AG04450 (cell line): Measurements from ENCODE around the gene WDPCP. TPM values are rescaled to one million over a fixed set of nuclear protein-coding genes. Genes with fewer than 3 reads are reported as not detected.
"Not testable (repeated sequence)": the region's sequence is repeated elsewhere in the genome, so short reads cannot be mapped to it uniquely, and the experiment has no call there.

Source experiments
- CTCF ChIA-PET: fragments of 300-600, 350-600 bp; formaldehyde crosslinking; extraction: SDS; loops from one replicate; lab custom pipeline; 2022; ENCODE audit warnings: antibody characterized with exemption, inconsistent platforms; lab: Charles Lee
- POLR2A ChIA-PET: fragments of 350-600 bp; formaldehyde crosslinking; extraction: SDS; loops from one replicate; lab custom pipeline; 2021; ENCODE audit warnings: antibody characterized with exemption, inconsistent platforms; lab: Yijun Ruan, JAX
- DNase-seq: peaks from one replicate; pipeline ENCODE4 v3.0.0-alpha.2; 2011; ENCODE audit warnings: low read depth, low spot score
- H3K27ac ChIP-seq: one replicate; pipeline ENCODE4 v1.5.1; 2012; ENCODE audit warnings: low read depth, low read length, control low read depth
- H3K27me3 ChIP-seq: one replicate; pipeline ENCODE4 v1.6.0; 2012; ENCODE audit warnings: low read length; ENCODE audit not compliant: control insufficient read depth, insufficient read depth
- H3K4me3 ChIP-seq: 2 replicates; pipeline ENCODE4 v1.5.1; 2011; ENCODE audit warnings: mild to moderate bottlenecking, low read depth, low read length, control low read depth
- H3K9me3 ChIP-seq: 2 replicates; pipeline ENCODE4 v1.5.1; 2012; ENCODE audit warnings: low read length; ENCODE audit not compliant: control insufficient read depth, insufficient read depth
- polyA plus RNA-seq: library from polyadenylated mRNA; depleted of rRNA; stranded (reverse); fragments of >200 nt; gene quantifications from 2 replicates; pipeline ENCODE4 v1.2.3, GENCODE V29; 2011
- TF ChIP-seq, protein P1 (sequence below): IDR thresholded peaks from 2 replicates; pipeline ENCODE4 v1.5.1; 2011; ENCODE audit warnings: low read depth, low read length, control low read depth, inconsistent platforms

WDPCP gene
- polyA plus RNA-seq, 1 experiment: 4.7 TPM

DNA sequence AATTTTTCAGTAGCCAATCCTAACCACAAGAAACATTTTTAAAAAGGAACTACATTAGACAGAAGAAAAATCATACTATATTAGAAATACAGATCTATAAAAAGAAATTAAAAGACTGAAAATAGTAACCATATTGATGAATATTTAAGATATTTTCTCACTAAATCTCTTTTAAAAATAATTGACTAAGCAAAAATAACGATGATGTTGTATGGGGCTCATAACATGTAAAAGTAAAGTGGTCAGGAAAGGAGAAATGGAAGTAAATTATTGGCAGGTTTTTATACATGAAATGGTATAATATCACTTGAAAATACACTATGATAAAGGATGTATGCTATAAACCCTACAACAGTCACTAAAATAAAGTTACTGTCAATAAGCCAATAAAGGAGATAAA lies 5.4 kb downstream of the WDPCP start:
- ChIA-PET CTCF (no interaction called here), POLR2A (no interaction called here)
- DNase-seq: no peak
- H3K27ac ChIP-seq: no peak overlapping the region
- H3K9me3 ChIP-seq: no peaks in the 10 kb centered on the region; the same call in 1 of the 2 replicates
- no peaks in the 10 kb centered on the region for H3K27me3 ChIP-seq
- H3K4me3 ChIP-seq: no peak overlapping the region
- TF ChIP-seq, protein P1, sequence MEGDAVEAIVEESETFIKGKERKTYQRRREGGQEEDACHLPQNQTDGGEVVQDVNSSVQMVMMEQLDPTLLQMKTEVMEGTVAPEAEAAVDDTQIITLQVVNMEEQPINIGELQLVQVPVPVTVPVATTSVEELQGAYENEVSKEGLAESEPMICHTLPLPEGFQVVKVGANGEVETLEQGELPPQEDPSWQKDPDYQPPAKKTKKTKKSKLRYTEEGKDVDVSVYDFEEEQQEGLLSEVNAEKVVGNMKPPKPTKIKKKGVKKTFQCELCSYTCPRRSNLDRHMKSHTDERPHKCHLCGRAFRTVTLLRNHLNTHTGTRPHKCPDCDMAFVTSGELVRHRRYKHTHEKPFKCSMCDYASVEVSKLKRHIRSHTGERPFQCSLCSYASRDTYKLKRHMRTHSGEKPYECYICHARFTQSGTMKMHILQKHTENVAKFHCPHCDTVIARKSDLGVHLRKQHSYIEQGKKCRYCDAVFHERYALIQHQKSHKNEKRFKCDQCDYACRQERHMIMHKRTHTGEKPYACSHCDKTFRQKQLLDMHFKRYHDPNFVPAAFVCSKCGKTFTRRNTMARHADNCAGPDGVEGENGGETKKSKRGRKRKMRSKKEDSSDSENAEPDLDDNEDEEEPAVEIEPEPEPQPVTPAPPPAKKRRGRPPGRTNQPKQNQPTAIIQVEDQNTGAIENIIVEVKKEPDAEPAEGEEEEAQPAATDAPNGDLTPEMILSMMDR: no peak

DNA sequence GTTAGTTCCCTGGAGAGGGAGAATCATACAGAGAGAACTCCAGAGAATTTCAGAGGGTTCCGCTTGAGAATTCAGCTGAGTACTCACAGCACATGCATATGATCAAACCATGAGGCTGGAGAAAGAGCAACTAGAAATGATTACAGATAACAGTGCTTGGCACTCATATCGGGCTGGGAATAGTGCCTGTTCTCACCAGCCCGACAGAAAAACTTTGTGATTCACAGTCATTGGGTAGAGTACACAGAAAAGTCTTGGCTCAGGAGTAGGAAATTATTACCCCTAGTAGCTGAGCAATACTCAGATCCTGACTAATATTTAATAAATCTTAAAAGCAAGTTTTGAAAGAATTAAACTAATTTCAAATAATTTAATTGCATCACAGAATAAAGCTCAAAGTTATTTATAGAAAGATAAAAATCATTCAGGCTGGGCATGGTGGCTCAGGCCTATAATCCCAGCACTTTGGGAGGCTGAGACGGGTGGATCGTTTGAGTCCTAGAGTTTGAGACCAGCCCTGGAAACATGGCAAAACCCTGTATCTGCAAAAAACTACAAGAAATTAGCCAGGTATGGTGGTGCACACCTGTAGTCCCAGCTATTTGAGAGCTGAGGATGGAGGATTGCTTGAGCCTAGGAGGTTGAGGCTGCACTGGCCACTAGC lies 6.8 kb downstream of the WDPCP start:
- Histone ChIP-seq H3K27ac (no peak overlapping the region), H3K4me3 (no peak overlapping the region), H3K27me3 (no peaks in the 10 kb centered on the region), H3K9me3 (no peaks in the 10 kb centered on the region)
- TF ChIP-seq, protein P1: no peak
- no peak for DNase-seq
- ChIA-PET CTCF (no interaction called here), POLR2A (no interaction called here)

DNA sequence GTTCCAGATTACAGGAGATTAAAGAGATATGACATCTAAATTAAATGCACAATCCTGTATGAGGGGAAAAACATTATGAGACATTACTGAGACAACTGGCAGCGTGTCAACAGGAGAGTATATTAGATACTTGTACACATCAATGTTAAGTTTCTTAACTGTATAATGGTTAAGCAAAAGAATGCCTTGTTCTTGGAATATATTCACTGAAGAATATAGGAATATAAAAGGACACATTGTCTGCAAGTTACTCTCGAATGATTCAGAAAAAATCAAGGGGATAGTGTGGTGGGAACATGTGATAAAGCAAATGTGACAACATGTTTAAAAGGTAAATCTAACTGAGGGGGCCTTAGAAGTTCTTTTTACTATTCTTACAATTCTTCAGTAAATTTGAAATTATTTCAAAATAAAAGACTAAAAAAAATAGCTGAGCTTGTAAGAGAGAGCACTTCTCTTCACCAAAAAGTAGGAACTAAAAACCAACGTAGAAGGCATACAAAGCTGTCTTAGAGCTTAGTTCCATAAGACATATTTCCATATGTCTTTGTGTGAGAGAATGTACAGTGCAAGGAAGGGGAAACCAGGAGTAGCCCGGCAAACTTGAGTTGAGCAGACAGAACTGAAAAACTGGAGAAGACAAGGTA lies 7.5 kb downstream of the WDPCP start:
- Histone ChIP-seq H3K27me3 (no peaks in the 10 kb centered on the region), H3K9me3 (no peaks in the 10 kb centered on the region), H3K27ac (no peak overlapping the region), H3K4me3 (no peak overlapping the region)
- TF ChIP-seq, protein P1: no peak
- ChIA-PET POLR2A (interaction anchor here (0.5 kb wide), 1 partner anchor 261 kb away, joined by 6 read pairs; the partner anchor contains the start of gene UGP2), CTCF (no interaction called here)
- no peak for DNase-seq

DNA sequence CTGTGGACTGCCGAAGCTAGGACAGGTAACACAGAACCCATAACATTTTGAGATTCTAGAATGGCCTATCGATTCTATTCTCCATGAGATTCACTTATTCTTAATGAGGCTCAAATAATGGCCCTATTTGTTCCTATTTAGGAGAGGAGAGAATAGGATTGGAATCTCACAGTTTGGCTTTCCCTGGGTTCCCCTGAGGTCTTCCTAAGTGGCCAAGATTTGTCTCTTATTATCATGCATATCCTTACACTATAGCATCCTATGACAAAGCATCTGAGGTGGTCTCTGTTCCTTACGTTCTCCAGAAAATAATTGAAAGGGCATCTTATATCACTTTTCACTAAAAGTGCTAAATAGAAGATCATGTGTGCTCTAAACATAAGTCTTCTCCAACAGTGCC lies 9.5 kb downstream of the WDPCP start:
- TF ChIP-seq, protein P1: no peak
- no peaks in the 10 kb centered on the region for H3K9me3 ChIP-seq
- CTCF ChIA-PET: no interaction called here
- POLR2A ChIA-PET: no interaction called here
- H3K27ac ChIP-seq: no peak overlapping the region
- no peaks in the 10 kb centered on the region for H3K27me3 ChIP-seq
- no peak overlapping the region for H3K4me3 ChIP-seq
- DNase-seq: no peak

DNA sequence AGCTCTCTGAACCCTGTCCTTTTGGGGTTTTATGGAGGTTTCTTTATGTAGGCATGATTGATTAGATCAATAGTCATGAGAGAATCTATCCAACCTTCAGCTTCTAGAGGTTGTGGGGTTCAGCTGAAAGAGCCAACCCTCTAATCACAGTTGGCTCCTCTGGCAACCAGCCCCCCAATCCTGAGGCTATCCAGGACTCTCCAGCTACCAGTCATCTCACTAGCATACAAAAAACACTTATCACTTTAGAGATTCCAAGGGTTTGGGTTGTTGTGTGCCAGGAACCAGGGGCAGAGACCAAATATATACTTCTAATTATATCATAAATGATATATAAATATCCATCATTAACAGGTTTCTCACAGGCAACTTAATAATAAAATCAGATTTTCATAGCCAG lies 11.7 kb downstream of the WDPCP start:
- no peak overlapping the region for H3K27ac ChIP-seq
- no peaks in the 10 kb centered on the region for H3K9me3 ChIP-seq
- no peaks in the 10 kb centered on the region for H3K27me3 ChIP-seq
- TF ChIP-seq, protein P1: no peak
- POLR2A ChIA-PET: no interaction called here
- no peak for DNase-seq
- CTCF ChIA-PET: no interaction called here
- H3K4me3 ChIP-seq: no peak overlapping the region

DNA sequence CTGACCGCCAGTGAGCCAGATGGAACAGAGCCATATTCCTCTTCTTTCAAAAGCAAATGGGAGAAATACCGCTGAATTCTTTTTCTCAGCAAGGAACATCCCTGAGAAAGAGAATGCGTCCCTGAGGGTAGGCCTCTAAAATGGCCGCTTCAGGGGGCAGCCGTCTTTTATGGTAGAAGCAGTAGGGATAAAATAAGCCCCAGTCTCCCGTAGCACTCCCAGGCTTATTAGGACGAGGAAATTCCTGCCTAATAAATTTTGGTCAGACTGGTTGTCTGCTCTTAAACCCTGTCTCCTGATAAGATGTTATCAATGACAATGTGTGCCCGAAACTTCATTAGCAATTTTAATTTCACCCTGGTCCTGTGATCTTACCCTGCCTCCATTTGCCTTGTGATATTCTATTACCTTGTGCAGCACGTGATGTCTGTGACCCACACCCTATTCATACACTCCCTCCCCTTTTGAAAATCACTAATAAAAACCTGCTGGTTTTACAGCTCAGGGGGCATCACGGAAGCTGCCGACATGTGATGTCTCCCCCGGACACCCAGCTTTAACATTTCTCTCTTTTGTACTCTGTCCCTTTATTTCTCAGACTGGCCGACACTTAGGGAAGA lies 14.4 kb downstream of the WDPCP start:
- DNase-seq, H3K27ac ChIP-seq, CTCF ChIA-PET, H3K27me3 ChIP-seq, POLR2A ChIA-PET, H3K9me3 ChIP-seq, H3K4me3 ChIP-seq: not testable (repeated sequence)

DNA sequence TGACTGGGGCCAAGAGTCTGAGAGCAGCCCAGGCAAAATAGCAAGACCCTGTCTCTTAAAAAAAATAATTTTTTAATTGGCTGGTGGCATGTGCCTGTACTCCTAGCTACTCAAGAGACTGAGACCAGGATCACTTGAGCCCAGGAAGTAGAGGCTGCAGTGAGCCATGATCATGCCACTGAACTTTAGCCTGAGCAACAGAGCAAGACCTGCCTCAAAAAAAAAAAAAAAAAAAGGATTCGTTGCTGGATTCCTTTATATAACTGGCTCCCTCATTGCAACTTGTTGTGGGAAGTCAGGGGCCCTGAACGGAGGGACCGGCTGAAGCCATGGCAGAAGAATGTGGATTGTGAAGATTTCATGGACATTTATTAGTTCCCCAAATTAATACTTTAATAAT lies 15.3 kb downstream of the WDPCP start:
- DNase-seq, POLR2A ChIA-PET, H3K27me3 ChIP-seq, CTCF ChIA-PET, H3K27ac ChIP-seq, H3K4me3 ChIP-seq, H3K9me3 ChIP-seq: not testable (repeated sequence)
